GM19043 (cell line): ENCODE measurements around the gene GLCE.
"Not testable (repeated sequence)": the region's sequence is repeated elsewhere in the genome, so short reads cannot be mapped to it uniquely, and the experiment has no call there.

Experiments
- ATAC-seq: cut with Tn5 transposase; IDR thresholded peaks from one replicate; pipeline ENCODE4 v1.9.1; 2021; ENCODE audit warnings: low read depth; ENCODE audit not compliant: unreplicated experiment

Gene GLCE

DNA sequence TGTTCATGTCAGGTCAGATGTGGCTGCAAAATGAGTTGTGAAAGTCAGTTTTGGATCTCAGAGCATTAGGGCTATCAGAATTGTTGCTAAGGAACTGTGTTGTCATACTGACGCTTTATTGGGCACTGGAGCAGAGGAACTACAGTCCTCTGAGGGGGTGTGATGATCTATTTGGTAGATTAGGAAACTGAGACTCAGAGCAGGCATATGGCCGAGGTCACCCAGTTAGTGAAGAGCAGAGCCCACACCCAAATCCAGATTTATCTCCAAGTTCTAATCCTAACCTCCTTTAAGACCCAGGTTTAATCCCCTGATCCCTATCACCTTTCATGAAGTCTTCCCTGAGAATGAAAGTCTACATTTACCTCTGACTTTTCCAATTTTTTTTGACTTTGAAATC, 25.6 kb upstream of the GLCE start:
- ATAC-seq, result no peak

- no peak for ATAC-seq
Observed at GRCh38 chr15:69135499-69135898, 24.9 kb upstream of the GLCE start.

DNA sequence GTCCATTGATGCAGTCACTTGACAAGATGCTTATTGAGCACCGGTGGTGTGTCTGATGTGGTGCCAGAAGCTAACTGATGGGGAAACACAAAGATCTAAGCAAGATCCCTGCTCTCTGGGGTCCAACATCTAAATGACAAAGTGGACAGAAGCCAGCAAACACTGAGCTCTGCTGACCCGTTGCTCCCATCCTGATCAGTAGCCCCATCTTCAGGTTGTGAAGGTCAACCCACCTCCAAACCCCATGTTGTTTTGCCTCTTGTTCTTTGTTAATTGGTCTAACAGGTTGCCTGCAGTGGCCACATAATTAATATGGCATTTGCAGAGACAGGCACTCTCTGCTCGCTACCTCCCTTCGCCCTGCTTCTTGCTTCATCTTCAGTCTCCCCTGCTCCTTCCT, 21.5 kb upstream of the GLCE start:
- ATAC-seq, result no peak

GRCh38 chr15:69140306-69140705, 20.1 kb upstream of the GLCE start:
- no peak for ATAC-seq

GRCh38 chr15:69141286-69141701, 19.1 kb upstream of the GLCE start:
- ATAC-seq, result no peak

DNA sequence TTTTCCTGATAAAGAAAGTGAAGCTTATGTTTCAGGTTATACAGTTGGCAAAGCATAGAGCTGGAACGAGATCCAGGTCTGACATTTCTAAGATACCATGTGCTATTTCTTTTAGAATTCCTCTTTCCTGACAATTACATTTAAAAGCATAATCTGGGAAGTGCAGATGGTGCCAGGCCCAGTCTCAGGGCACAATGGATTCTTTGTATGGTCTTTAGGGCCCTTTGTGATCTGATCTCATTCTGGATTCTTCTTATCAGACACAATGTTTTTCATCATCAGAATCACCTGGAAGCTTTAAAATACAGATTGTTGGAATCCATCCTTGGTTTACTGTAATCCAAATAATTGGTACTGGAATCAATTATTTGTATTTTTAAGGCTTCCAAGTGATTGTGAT, 18.6 kb upstream of the GLCE start:
- ATAC-seq, result no peak

- ATAC-seq, result no peak
Observed at GRCh38 chr15:69143756-69144436, 16.5 kb upstream of the GLCE start.

DNA sequence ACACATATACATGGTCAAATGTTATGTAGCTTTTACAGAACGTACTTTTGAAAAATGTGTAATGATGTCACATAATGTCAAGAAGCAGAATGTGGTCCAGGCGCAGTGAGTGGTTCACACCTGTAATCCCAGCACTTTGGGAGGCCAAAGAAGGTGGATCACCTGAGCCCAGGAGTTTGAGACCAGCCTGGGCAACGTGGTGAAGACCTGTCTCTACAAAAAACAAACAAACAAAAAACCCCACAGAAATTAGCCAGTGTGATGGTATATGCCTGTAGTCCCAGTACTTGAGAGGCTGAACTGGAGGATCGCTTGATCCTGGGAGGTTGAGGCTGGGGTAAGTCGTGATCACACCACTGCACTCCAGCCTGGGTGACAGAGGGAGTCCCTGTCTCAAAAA, 15.9 kb upstream of the GLCE start:
- no peak for ATAC-seq

DNA sequence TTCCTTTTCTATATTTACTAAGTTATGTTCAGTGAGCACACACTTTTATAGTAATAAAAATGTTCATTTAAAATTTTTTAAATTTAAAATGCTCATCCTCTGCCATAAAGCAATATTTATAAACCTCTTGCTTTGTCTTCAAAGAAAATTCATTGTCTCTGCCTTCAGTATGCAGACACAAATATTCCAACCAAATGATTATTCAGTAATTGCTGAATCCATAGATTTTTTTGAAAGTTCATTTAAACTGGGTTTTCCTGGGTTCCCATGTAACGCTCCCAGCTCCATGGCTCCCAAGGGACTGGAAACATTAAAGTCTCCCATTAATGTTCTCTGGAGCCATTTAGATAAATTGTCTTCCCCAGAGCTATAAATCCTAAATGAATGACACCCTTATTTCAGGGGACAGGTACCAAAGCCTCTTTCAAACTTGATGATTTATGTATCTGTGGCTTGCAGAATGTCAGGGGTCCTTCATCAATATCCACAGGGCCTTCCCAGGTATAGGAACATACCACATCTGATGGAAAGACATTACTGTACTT, 15.2 kb upstream of the GLCE start:
- no peak for ATAC-seq

GRCh38 chr15:69145694-69146492, 14.5 kb upstream of the GLCE start:
- ATAC-seq, result no peak

- ATAC-seq, result no peak
Observed at GRCh38 chr15:69146724-69147435, 13.6 kb upstream of the GLCE start.

DNA sequence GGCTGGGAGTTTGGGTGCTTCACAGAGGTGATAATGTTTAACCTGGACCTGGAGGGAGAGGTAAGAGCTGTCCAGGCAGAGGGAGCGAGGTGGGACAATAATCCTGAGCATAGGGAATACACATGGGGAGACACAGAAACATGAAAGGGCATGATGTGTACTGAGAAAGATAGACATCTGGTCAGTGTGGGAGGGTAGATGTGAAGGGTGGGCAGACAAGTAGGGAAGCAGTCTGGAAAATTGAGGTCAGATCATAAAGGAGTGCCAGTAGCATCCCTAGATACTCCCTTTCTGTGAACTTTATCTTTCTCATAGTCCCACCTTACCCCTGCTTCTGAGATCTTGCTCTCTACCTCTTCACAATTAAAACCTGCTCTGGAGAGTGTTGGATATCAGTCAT, 12.0 kb upstream of the GLCE start:
- no peak for ATAC-seq

DNA sequence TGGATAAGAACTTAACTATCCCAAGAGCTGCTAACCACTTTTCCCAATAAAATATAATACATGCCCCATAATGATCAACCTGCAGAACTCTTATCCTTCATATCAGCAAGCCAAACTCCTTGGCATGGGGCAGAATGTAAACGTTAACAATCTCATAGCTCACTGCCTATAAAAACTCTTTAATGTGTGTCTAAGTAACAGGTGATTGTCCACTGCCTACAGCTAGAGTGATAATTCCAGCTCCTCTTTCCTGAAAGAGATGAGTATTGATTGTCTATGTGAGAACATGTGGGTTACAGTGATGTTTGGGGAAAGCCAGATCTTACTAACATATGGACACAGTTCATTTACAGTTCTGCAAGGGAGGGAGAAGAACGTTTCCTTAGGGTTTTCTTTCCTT, 11.3 kb upstream of the GLCE start:
- ATAC-seq, result no peak

- ATAC-seq, result no peak
Observed at GRCh38 chr15:69149803-69150202, 10.6 kb upstream of the GLCE start.

GRCh38 chr15:69150336-69150735, 10.1 kb upstream of the GLCE start:
- ATAC-seq, result no peak

GRCh38 chr15:69150841-69151240, 9.6 kb upstream of the GLCE start:
- no peak for ATAC-seq

DNA sequence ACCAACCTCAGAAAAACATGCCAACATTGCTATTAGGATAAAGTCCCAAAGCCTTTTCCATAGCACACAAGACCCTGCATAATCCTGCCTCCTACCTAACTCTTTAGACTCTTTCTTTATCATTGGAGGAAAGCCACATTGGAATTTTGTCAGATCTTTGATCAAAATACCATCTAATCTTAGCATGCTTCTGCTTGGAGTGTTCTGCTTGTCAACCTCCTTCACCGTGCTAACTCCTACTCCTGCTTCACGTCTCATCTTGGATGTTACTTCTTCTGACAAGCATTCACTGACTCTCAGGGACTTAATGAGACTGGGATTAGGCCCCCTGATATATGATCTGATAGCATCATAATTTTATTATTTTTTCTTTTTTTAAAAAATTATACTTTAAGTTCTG, 7.4 kb upstream of the GLCE start:
- ATAC-seq, result no peak

DNA sequence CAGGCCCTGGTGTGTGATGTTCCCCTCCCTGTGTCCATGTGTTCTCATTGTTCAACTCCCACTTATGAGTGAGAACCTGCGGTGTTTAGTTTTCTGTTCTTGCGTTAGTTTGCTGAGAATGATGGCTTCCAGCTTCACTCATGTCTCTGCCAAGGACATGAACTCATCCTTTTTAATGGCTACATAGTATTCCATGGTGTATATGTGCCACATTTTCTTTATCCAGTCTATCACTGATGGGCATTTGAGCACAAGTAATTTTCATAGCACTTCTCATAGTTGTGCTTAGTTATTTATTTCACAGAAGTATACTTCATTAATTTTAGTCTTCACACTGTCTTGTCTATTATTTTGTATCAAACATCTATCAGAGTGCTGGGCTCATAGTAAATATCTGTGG, 6.8 kb upstream of the GLCE start:
- not testable (repeated sequence) for ATAC-seq

GRCh38 chr15:69154078-69154477, 6.4 kb upstream of the GLCE start:
- no peak for ATAC-seq

- no peak for ATAC-seq
Observed at GRCh38 chr15:69154684-69155083, 5.8 kb upstream of the GLCE start.

DNA sequence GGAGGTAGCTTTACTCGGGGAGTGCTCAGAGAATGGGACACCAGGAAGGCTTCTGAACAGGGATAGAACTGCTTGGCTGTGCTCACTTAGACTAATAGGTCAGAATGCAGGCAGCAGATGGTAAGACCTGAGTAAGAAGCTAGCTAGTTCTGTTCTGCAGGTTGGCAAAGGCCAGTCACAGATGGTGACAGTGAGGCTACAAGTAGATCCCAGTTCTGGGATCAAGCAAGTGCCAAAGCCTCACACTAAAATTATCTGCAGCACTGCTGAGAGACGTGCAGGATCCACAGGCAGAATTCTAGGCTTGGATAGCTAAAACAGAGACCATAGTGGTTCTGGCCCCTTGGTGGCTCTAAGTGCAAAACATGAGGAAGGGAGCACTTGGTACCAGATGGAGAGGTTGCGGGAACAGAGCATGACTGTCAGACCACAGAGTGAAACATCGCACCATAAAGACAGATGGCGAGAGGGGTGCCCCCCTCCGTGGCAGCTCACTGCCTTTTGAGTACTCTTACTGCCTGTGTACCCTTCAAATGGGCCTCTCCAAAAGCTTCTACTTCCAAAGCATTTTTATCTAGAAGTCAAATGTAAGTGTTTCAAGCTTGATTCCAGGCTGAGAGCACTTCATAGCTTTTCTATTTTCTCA, 3.6 kb upstream of the GLCE start:
- no peak for ATAC-seq
